ENCODE results near the gene LRRIQ3. TPM values are rescaled to one million over a fixed set of nuclear protein-coding genes. Genes with fewer than 3 reads are reported as not detected.
A peak's percentile ranks its signal among the peaks of the same experiment; 100 is the strongest.

LRRIQ3 gene
- total and polyA plus RNA-seq, 2 of the 13 experiments (the other 11 are each of a cell fraction or from before 2014, with no cell fraction given) = 1.1 to 1.3 TPM

DNA sequence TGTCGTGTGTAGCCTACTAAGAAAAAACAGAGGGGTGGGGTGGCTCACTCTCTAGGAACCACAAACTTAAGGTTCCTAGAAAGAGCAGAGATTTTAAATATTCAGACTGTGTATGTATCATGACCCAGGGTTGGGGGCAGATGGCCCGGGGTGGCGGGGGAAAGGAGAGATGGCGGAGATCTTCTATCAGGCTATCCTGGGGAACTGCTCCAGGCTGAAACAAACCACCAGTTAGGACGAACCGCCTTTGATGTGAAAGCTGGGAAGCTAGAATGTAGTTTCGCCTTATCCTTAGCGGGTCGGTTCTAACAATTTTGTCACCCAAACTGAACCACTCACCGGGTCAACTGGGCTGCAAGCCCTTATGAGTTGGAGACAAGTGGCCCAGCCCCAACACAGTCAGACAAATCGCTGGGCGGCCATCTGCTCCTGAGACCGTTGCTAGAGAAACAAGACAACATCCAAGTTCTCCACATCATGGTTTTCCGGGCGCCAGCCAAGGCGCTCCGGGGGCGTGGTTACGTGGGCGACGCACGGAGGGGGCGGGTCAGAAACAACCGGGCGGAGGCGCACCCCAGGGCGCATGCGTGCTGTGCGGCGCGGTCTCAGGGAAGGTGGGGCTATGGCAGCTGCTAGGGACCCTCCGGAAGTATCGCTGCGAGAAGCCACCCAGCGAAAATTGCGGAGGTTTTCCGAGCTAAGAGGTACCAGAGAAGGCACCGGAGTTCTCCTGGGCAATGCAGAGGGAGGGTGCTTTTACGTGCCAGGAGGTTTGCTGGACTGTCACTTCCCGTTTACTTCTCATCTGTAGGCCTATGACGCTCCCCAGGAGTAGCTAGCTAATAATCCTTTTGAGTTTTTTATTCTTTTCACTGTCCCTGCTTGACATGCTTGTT, at the start of gene LRRIQ3, which contains the start of gene FPGT (continued):
- TF ChIP-seq HCFC1 (IDR thresholded peaks at IDR 0.05; ENCODE audit: low read depth, low read length) = no peak
- no peak for TF ChIP-seq ARID2 (CRISPR knock-in tag; IDR thresholded peaks at IDR 0.05; ENCODE audit: borderline replicate concordance)
- TF ChIP-seq PITX1 (CRISPR knock-in tag; IDR thresholded peaks at IDR 0.05) = peak; percentile 55; the same call in 1 of the 2 replicates
- TF ChIP-seq RBFOX2 (IDR thresholded peaks at IDR 0.05; ENCODE audit: low read depth, low read length) = peak; percentile 80
- TF ChIP-seq, protein P1, sequence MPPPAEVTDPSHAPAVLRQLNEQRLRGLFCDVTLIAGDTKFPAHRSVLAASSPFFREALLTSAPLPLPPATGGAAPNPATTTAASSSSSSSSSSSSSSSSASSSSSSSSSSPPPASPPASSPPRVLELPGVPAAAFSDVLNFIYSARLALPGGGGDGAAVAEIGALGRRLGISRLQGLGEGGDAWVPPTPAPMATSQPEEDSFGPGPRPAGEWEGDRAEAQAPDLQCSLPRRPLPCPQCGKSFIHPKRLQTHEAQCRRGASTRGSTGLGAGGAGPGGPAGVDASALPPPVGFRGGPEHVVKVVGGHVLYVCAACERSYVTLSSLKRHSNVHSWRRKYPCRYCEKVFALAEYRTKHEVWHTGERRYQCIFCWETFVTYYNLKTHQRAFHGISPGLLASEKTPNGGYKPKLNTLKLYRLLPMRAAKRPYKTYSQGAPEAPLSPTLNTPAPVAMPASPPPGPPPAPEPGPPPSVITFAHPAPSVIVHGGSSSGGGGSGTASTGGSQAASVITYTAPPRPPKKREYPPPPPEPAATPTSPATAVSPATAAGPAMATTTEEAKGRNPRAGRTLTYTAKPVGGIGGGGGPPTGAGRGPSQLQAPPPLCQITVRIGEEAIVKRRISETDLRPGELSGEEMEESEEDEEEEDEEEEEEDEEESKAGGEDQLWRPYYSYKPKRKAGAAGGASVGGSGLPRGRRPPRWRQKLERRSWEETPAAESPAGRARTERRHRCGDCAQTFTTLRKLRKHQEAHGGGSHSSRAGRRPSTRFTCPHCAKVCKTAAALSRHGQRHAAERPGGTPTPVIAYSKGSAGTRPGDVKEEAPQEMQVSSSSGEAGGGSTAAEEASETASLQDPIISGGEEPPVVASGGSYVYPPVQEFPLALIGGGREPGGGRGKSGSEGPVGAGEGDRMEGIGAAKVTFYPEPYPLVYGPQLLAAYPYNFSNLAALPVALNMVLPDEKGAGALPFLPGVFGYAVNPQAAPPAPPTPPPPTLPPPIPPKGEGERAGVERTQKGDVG (CRISPR knock-in tag; IDR thresholded peaks at IDR 0.05; ENCODE audit: borderline replicate concordance) = no peak
- TF ChIP-seq, protein P2, sequence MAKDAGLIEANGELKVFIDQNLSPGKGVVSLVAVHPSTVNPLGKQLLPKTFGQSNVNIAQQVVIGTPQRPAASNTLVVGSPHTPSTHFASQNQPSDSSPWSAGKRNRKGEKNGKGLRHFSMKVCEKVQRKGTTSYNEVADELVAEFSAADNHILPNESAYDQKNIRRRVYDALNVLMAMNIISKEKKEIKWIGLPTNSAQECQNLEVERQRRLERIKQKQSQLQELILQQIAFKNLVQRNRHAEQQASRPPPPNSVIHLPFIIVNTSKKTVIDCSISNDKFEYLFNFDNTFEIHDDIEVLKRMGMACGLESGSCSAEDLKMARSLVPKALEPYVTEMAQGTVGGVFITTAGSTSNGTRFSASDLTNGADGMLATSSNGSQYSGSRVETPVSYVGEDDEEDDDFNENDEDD (CRISPR knock-in tag; IDR thresholded peaks at IDR 0.05; ENCODE audit: borderline replicate concordance) = peak; percentile 53; the same call in 1 of the 2 replicates
- TF ChIP-seq ZNF234 (CRISPR knock-in tag; conservative IDR thresholded peaks at IDR 0.05) = no peak
- peak; percentile 9; the same call in 1 of the 2 replicates for TF ChIP-seq ZZZ3 (CRISPR knock-in tag; IDR thresholded peaks at IDR 0.05; ENCODE audit: borderline replicate concordance)
- TF ChIP-seq MTA1 (CRISPR knock-in tag; IDR thresholded peaks at IDR 0.05; ENCODE audit: borderline replicate concordance) = no peak
- TF ChIP-seq HNF4A (CRISPR knock-in tag; IDR thresholded peaks at IDR 0.05) = no peak
- TF ChIP-seq CEBPG (CRISPR knock-in tag; IDR thresholded peaks at IDR 0.05) = 0 out of 2 replicates have a peak, but pooled peaks have one; percentile 23
- TF ChIP-seq FOXP1 (IDR thresholded peaks at IDR 0.05) = no peak
- TF ChIP-seq FOXP1 (CRISPR knock-in tag; IDR thresholded peaks at IDR 0.05) = peak; percentile 33; the same call in 1 of the 2 replicates
- no peak for TF ChIP-seq RELA (CRISPR knock-in tag; IDR thresholded peaks at IDR 0.05)
- TF ChIP-seq, protein P3, sequence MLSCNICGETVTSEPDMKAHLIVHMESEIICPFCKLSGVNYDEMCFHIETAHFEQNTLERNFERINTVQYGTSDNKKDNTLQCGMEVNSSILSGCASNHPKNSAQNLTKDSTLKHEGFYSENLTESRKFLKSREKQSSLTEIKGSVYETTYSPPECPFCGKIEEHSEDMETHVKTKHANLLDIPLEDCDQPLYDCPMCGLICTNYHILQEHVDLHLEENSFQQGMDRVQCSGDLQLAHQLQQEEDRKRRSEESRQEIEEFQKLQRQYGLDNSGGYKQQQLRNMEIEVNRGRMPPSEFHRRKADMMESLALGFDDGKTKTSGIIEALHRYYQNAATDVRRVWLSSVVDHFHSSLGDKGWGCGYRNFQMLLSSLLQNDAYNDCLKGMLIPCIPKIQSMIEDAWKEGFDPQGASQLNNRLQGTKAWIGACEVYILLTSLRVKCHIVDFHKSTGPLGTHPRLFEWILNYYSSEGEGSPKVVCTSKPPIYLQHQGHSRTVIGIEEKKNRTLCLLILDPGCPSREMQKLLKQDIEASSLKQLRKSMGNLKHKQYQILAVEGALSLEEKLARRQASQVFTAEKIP (CRISPR knock-in tag; IDR thresholded peaks at IDR 0.05; ENCODE audit: borderline replicate concordance) = no peak
- peak; percentile 67; the same call in 1 of the 2 replicates for TF ChIP-seq SP4 (CRISPR knock-in tag; IDR thresholded peaks at IDR 0.05)
- no peak for TF ChIP-seq ZNF780A (CRISPR knock-in tag; IDR thresholded peaks at IDR 0.05)
- no peak for TF ChIP-seq NONO (IDR thresholded peaks at IDR 0.05)
- TF ChIP-seq NONO (CRISPR knock-in tag; conservative IDR thresholded peaks at IDR 0.05) = peak; percentile 63
- TF ChIP-seq, protein P4, sequence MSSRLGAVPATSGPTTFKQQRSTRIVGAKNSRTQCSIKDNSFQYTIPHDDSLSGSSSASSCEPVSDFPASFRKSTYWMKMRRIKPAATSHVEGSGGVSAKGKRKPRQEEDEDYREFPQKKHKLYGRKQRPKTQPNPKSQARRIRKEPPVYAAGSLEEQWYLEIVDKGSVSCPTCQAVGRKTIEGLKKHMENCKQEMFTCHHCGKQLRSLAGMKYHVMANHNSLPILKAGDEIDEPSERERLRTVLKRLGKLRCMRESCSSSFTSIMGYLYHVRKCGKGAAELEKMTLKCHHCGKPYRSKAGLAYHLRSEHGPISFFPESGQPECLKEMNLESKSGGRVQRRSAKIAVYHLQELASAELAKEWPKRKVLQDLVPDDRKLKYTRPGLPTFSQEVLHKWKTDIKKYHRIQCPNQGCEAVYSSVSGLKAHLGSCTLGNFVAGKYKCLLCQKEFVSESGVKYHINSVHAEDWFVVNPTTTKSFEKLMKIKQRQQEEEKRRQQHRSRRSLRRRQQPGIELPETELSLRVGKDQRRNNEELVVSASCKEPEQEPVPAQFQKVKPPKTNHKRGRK (CRISPR knock-in tag; IDR thresholded peaks at IDR 0.05) = no peak
- TF ChIP-seq KAT8 (CRISPR knock-in tag; IDR thresholded peaks at IDR 0.05) = peak; percentile 86
- TF ChIP-seq ZNF121 (CRISPR knock-in tag; IDR thresholded peaks at IDR 0.05) = no peak
- TF ChIP-seq ZFP36L2 (CRISPR knock-in tag; IDR thresholded peaks at IDR 0.05) = no peak
- no peak for TF ChIP-seq DNMT3B (CRISPR knock-in tag; conservative IDR thresholded peaks at IDR 0.05)
